Mammary epithelial cell (primary cell): ENCODE measurements around the gene VSIG8.

ENCODE experiments used
- EZH2 ChIP-seq: IDR thresholded peaks from 2 replicates; pipeline ENCODE4 v1.6.1; 2012; ENCODE audit warnings: low read length, inconsistent platforms, borderline replicate concordance
- TF ChIP-seq, protein P1 (sequence below), 2 donors: IDR thresholded peaks in 1 of 2; conservative IDR thresholded peaks in 1 of 2; 2 replicates each; pipeline ENCODE4 v1.5.1; 2011 to 2012; ENCODE audit warnings: inconsistent platforms in 2 of 2, low read length in 2 of 2, mild to moderate bottlenecking in 2 of 2, control low read depth in 1 of 2, low read depth in 1 of 2; ENCODE audit not compliant: insufficient read depth in 1 of 2; ENCODE audit errors: extremely low read depth in 1 of 2

DNA sequence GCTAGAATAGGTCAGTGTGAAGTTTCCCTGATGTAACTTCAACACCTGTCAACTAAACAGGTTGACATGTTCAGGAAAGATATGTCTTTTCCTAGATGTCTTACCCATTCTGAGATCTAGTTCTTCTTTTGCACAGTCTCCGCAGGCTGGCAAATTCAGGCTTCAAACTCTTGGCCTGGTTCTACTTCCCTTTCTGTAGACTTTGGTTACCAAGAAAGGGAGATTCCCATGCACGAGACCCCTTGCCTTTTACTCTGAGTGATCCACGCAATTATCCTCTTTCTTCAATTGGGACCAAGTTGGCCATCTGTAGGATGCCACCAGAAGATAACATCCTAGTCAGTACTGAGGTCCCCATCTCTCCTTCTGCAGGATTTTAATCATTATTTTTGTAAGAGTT, 35.5 kb upstream of the VSIG8 start:
- TF ChIP-seq, protein P1, sequence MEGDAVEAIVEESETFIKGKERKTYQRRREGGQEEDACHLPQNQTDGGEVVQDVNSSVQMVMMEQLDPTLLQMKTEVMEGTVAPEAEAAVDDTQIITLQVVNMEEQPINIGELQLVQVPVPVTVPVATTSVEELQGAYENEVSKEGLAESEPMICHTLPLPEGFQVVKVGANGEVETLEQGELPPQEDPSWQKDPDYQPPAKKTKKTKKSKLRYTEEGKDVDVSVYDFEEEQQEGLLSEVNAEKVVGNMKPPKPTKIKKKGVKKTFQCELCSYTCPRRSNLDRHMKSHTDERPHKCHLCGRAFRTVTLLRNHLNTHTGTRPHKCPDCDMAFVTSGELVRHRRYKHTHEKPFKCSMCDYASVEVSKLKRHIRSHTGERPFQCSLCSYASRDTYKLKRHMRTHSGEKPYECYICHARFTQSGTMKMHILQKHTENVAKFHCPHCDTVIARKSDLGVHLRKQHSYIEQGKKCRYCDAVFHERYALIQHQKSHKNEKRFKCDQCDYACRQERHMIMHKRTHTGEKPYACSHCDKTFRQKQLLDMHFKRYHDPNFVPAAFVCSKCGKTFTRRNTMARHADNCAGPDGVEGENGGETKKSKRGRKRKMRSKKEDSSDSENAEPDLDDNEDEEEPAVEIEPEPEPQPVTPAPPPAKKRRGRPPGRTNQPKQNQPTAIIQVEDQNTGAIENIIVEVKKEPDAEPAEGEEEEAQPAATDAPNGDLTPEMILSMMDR (conservative IDR thresholded peaks at IDR 0.05 in 1 of 2, IDR thresholded peaks at IDR 0.05 in 1 of 2; ENCODE audit: extremely low read depth in 1 of 2, insufficient read depth in 1 of 2, low read depth in 1 of 2, low read length in 2 of 2): no peak
- no peak for TF ChIP-seq EZH2
